RPMI7951 (cell line): ENCODE data around the gene ZSCAN10. TPM values are rescaled to one million over a fixed set of nuclear protein-coding genes. Genes with fewer than 3 reads are reported as not detected.
A peak's percentile ranks its signal among the peaks of the same experiment; 100 is the strongest.
"Not testable (repeated sequence)": the region's sequence is repeated elsewhere in the genome, so short reads cannot be mapped to it uniquely, and the experiment has no call there.

ENCODE experiments used
- DNase-seq: peaks from one replicate; pipeline ENCODE4 v3.0.0-alpha.2; 2012; ENCODE audit warnings: low read depth
- total RNA-seq: library from RNA; depleted of rRNA; stranded (reverse); fragments of >200 nt; shearing (Covaris generic); gene quantifications from 2 replicates; pipeline ENCODE4 v1.2.3, GENCODE V29; 2014

ZSCAN10 gene
- total RNA-seq, 1 experiment from 2014 or later, result not detected

DNA sequence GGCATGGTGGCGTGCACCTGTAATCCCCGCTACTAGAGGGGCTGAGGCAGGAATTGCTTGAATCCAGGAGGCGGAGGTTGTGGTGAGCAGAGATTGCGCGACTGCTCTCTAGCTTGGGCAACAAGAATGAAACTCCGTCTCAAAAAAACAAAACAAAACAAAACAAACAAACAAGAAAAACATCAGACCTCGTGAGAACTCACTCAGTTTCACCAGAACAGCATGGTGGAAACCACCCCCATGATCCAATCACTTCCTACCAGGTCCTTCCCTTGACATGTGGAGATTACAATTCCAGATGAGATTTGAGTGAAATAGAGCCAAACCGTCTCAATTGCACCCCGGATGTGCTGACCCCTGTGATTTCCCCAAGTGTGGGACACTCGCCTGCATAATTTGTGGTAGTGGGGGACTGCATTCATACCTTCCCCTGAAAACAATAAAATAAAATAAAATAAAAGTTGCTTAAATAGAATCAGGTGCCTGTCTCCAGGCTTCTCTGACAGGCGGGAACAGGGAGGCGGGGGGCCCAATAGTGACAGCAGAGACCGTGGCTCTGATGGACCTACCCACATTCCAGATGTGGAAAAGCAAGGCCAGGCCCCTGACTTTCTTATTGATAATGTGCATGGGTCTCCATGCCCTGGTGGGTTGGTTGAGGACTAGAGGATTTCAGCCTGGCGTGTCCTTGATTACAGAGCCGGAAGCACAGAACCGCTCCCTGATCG is 13.1 kb downstream of the ZSCAN10 start:
- no peak for DNase-seq

DNA sequence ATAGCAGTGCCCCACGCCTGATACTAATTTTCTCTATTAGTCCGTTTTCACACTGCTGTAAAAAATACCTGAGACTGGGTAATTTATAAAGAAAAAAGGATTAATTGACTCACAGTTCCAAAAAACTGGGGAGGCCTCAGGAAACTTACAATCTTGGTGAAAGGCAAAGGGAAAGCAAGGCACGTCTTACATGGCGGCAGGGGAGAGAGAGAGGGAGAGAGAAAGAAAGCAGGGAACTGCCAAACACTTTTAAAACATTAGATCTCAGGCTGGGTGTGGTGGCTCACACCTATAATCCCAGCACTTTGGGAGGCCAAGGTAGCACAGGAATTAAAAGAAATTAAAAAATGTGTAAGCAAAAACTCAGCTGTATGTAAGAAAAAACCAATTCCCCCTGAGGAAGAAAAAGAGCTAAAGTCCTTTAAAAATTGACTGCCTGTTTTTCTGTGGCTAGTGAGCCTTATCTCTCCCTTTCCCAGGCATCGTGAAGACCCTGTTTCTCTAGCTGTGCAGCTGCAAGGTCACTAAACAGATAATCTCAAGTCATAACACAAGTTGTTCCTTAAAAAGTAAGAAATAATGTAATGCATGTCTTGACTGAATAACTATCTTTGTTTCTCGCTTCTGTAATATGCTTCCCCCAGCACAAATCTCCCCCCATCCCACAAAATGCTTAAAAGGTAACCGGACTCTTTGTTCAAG is 14.0 kb downstream of the ZSCAN10 start:
- DNase-seq, result no peak

DNA sequence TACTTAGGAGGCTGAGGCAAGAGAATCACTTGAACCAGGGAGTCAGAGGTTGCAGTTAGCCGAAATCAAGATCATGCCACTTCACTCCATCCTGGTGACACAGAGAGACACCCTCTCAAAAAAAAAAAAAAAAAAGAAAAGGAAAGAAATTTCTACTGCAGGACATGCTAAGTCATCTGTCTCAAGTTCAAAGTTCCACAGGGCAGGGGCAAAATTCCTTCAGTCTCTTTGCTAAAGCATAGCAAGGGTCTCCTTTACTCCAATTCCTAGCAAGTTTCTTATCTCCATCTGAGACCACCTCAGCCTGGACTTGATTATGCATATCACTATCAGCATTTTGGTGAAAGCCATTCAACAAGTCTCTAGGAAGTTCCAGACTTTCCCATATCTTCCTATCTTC is 14.6 kb downstream of the ZSCAN10 start:
- no peak for DNase-seq

DNA sequence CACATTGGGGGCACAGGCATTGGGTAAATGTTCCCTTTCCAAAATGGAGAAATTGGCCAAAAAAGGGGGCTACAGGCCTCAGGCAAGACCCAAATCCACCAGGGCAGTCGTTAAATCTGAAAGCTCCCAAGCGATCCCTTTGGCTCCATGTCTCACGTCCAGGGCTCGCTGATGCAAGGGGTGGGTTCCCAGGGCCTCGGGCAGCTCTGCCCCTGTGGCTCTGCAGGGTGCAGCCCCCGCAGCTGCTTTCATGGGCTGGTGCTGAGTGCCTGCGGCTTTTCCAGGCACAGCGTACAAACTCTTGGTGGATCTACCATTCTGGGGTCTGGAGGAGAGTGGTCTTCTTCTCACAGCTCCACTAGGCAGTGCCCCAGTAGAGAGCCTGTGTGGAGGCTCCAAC is 15.7 kb downstream of the ZSCAN10 start:
- not testable (repeated sequence) for DNase-seq

DNA sequence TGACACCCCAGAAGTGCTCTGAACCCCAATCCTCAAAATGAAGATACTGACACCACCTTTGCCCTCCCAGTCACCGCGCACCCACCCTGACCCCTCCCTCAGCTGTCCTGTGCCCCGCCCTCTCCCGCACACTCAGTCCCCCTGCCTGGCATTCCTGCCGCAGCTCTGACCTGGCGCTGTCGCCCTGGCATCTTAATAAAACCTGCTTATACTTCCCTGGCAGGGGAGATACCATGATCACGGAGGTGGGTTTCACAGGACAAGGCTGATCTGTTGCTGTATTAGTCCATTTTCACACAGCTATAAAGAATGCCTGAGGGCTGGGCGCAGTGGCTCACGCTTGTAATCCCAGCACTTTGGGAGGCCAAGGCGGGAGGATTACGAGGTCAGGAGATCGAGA is 17.1 kb downstream of the ZSCAN10 start:
- DNase-seq, result not testable (repeated sequence)

DNA sequence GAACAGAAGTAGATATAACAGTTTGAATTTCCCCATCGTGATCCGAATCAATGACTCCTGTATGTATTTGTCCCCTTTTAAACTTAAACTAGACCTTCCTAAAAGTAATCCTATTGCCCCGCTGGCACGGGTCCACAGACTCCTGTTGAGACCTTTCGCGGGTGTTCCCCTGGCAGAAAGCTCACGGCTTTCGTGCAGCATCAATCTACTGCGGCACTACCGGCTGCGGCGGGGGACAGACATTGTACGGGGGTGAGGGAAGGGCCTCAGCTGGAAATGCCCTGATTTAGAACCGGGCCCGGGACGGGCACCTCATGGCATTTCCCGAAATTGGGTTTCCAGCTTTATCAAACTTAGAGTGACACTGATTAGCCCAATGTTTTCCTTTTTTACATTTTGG is 19.1 kb downstream of the ZSCAN10 start:
- DNase-seq, result no peak

DNA sequence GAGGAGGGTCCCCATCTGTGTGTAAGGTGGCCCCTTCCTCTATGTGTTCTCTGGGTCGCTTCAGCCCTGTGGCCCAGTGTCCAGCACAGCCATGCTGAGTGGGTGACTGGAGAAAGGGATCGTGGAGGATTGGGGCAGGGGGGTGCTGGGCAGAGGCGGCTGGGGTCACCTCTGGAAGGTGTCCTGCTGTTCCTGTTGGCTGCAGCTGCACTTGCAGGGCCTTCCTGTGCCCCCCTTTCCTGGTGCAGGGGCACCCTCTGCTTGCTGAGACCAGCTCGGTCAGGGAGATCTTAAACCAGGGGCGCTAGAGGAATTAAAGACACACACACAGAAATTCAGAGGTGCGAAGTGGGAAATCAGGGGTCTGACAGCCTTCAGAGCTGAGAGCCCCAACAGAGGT is 22.5 kb downstream of the ZSCAN10 start:
- no peak for DNase-seq

DNA sequence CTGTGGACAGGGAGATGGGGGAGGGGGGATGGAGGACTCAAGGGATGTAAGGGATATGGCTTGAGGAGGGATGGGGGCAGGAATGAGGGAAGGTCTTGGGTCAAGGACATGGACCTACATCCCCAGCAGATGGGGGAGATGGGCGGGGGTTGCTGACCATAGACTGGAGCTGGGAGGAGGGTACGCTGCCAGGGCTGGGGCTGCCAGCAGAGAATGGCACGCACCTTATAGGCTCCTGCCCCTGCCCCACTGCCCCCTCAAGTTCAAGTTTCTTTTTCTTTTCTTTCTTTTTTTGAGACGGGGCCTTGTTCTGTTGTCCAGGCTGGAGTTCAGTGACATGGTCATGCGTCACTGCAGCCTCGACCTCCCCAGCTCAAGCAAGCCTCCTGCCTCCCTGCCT is 23.1 kb downstream of the ZSCAN10 start:
- DNase-seq, result not testable (repeated sequence)

DNA sequence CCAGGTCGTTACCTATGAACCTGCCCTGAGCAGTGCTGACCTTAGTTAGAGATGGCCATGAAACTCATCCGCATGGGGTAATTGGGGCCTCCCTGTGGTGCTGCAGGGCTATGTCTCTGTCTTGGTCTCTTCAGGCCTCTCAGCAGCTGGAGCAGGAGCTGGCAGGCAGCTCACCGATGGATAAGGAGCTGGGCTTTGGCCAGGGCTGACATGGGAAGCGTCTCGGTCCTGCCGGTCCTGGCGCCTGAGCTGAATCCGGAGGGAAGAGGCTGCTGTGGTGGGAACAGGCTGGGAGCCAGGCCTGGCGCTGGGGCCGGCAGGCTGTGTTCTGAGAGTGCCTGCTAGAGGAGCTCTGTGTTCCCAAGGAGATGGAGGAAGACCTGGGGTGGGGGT is 23.6 kb downstream of the ZSCAN10 start:
- DNase-seq, result no peak

DNA sequence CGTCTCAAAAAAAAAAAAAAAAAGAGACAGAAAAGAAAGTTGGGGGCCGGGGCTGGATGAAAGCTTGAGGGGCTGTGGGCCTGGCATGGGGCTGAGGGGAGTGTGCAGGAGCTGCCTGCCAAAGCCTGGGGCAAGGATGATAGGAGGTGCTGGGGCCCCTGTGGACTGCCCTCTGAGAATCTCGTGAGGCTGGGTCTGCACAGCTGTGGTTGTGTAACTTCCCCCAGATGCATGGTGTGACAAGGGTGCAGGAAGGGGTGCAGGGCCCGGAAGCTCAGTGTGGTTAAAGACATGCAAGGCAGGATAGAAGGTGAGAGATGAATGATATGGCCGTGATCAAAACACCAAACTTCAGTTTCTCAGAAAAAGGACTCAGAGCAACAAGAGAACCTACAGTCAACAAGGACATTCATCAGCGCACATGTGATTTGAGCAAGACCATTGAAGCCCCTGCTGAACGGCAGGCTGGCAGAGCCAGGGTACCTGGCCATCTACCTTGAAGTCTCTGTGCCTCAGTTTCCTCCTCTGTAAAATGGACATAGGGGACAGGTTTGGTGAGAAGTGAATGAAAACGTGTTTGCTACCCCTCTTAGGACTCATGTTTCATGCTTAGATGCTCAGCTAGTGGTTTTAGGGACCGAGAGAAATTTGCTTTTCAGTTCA is 24.1 kb downstream of the ZSCAN10 start:
- DNase-seq, result no peak

DNA sequence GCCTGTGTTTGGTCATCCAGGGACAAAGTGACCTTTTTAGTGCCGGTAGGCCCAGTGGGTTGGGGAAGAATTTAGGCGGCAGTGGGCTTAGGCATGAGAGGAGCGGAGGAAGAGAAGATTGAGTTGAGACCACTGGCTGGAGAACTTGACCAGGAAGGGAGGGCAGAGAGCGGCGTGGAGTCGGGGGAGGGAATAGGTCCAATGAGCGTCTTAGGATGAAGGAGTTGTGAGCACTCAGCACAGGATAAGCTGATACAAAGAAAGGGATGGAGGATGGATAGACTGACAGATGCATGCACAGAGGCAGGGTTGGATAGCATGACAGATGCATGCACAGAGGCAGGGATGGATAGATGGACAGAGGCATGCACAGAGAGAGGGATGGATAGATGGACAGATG is 25.6 kb downstream of the ZSCAN10 start:
- no peak for DNase-seq

DNA sequence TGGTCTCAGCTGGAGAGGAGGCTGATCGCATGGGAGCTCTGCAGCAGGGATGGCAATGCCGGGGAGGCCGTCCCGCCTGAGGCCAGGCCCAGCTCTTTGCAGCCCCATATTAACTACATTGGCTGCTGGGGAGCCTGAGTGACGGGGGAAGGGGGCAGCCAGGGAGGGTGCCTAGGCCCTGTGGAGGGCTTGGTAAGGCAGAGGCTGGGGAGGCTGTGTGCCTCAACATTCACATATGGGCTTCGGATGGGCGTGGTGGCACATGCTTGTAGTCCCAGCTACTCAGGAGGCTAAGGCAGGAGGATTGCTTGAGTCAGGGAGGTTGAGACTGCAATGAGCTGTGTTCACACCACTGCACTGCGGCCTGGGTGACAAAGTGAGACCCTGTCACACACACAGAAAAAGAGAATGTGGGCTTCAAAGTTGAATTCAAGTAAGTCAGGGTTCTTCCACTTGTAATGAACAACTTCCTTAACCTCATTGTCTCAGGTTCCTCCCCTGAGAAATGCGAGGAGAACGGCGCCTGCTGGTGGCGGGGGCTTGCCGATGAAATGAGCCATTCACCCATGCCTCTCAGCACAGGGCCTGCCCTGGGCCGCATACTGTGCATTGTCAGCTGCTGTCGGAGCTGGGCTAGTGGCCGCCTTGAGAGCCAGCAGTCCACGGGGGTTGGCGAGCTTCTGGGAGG is 26.4 kb downstream of the ZSCAN10 start:
- DNase-seq, result not testable (repeated sequence)

DNA sequence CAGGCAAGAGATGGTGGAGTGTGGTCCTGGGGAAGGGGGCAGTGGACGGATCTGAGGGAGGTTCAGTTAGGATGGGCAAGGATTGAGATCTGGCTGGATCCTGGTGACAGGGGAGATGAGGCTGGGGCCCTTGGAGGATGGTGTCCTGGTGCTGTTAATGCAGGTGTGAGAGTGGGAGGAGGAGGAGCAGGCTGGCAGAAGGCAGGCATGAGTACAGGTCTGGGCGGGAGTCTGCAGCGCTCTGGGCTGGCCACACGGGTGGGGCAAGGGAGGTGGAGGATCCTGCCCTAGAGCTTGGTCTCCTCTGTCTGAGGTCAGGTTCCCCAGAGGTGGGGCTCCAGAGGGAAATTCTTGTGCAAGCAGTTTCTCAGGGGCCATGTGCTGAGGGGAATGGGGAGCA is 26.9 kb downstream of the ZSCAN10 start:
- DNase-seq, result not testable (repeated sequence)

DNA sequence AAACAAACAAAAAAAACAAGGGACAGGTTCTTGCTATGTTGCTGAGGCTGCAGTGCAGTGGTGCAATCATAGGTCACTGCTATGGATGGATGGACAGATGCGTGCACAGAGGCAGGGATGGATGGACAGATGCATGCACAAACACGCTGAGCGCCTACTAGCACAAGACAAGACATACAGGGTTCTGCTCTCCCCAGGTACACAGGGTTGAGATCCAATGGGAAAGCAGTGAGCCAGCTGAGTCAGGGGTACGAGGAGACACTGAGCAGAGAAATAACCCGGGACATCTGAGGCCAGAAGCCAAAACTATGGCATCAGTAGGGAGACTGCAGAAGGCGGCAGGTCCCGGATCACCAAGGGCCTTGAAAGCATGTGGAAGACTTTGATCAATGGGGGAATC is 27.4 kb downstream of the ZSCAN10 start:
- DNase-seq, result no peak

DNA sequence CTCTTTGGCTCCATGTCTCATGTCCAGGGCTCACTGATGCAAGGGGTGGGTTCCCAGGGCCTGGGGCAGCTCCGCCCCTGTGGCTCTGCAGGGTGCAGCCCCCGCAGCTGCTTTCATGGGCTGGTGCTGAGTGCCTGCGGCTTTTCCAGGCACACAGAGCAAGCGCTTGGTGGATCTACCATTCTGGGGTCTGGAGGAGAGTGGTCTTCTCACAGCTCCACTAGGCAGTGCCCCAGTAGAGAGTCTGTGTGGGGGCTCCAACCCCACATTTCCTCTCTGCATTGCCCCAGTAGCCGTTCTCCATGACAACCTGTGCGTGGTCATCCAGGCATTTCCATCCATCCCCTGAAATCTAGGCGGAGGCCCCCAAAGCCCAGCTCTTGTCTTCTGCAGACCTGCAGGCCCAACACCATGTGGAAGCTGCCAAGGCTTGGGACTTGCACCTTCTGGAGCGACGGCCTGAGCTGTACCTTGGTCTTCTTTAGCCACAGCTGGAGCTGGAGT is 28.4 kb downstream of the ZSCAN10 start:
- no peak for DNase-seq

DNA sequence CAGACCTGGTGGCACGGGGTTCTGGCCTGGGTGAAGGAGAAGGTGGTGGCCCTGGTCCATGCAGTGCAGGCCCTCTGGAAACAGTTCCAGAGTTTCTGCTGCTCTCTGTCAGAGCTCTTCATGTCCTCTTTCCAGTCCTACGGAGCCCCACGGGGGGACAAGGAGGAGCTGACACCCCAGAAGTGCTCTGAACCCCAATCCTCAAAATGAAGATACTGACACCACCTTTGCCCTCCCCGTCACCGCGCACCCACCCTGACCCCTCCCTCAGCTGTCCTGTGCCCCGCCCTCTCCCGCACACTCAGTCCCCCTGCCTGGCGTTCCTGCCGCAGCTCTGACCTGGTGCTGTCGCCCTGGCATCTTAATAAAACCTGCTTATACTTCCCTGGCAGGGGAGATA is 29.9 kb downstream of the ZSCAN10 start:
- DNase-seq, result not testable (repeated sequence)

DNA sequence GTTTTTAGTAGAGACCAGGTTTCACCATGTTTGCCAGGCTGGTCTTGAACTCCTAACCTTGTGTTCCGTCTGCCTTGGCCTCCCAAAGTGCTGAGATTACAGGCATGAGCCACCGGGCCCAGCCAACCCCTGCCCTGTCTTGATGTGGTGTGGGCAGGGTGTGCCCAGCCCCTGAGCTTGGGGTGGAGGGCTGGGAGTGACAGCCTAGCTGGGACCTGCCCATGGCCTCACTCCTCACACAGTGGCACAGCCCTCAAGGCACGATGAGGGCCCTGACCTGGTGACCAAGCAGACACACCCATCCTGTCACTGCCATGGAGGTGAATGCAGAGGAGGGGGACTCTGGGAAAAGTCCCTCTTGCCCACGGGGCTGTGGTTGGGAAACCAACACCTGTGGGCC is 30.6 kb downstream of the ZSCAN10 start:
- DNase-seq, result no peak

DNA sequence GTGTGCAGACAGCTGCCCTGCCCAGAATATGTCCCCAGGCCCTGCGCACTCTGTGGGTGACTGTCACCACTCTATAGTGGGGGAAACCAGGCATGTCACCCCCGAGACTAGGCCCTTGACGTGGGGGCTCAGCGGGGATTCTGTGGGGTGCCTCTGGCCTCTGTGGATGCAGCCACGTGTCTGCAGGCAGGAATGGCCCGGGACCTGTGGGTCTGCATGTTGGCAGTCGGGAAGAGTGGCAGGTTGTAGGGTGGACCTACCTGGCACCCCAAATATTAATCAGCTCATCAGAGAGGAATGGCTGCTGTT is 32.7 kb downstream of the ZSCAN10 start:
- no peak for DNase-seq

DNA sequence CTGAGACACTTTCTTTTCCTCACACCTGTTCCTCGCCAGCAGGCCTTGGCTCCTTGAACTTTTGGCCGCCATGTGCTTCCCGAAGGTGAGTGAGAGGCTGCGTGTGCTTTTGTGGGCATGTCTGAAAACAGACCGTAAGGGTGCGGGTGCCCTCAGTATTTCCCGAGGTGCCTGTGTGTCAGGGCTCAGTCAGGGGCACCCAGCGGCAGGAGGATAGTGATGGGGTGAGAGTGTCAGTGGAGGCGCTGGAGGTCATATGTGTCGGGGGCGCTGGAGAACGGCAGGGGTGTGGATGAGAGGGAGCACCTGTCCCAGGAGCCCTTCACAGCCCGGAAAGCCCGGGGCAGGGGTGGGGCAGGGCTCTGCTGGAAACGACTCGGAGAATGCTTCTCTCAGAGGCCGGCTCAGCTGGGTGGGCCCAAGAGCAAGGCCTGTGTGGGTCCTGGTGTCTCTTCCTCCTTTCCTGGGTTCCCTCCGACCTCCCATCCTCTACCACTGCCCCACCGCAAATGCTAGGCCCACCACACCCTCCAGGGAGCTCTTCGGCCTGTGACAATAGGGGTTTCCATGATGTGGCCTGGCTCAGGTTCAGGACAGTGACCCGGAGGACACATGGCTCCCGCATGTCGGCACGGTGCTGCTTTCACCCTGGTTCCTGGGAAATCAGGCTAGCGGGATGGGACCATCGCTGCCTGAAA is 33.2 kb downstream of the ZSCAN10 start:
- no peak for DNase-seq

DNA sequence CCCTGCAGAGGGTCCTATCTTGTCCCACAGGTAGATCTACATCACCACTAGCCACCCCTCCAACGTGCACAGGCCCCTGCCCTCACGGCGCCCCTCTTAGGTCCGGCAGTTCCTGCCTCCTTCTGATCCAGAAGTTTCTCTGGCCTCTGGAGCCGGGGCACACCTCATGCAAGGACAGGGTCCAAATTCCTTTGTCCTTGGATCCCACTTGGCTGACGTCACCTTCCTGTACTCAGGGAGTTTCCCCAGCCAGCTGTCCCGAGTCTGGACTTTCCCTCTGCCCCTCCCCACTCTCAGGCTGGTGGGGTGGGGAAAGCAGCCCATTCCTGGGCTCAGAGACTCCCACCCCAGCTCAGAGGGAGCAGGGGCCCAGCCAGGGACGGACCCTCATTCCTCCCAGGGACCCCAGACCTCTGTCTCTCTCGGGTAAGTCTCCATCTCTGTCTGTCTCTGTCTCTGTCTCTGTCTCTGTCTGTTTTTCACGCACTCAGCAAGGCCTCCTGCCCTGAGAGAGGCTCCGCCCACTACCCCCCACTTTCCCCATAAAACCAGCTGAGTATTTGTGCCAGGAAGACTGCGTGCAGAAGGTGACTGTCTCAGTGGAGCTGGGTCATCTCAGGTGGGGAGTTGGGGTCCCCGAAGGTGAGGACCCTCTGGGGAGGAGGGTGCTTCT is 33.9 kb downstream of the ZSCAN10 start, which contains the start of gene IL32:
Gene IL32 (plus strand): TSS at position 572 of the 673 bp plus-strand sequence. CDS start 172 bp downstream, outside the sequence.
- DNase-seq, result peak; percentile 73
